CD14-positive monocyte (primary cell): ENCODE results near the gene YAE1. TPM values are rescaled to one million over a fixed set of nuclear protein-coding genes. Genes with fewer than 3 reads are reported as not detected.

ENCODE experiments used
- DNase-seq, 3 donors: peaks; one replicate each; pipeline ENCODE4 v3.0.0-alpha.2; 2011 to 2022
- H2AFZ ChIP-seq: 2 replicates; pipeline ENCODE4 v1.6.0; 2012; ENCODE audit warnings: mild to moderate bottlenecking, low read depth, low read length, inconsistent platforms; ENCODE audit not compliant: insufficient read depth, poor library complexity, severe bottlenecking
- H3K27ac ChIP-seq, 2 donors: 1 replicate in 1 of 2; 2 replicates in 1 of 2; pipeline ENCODE4 v1.5.1; 2012 to 2013; ENCODE audit warnings: low read length in 2 of 2, control low read depth in 1 of 2, inconsistent platforms in 1 of 2, low read depth in 1 of 2, mild to moderate bottlenecking in 1 of 2
- H3K27me3 ChIP-seq, 2 donors: one replicate each; pipeline versions ENCODE4 v1.6.0 to v1.6.1; 2011 to 2013; ENCODE audit warnings: low read length in 2 of 2; ENCODE audit not compliant: control insufficient read depth in 2 of 2, insufficient read depth in 2 of 2
- H3K36me3 ChIP-seq, 2 donors: replicated peaks in 1 of 2; 1 replicate in 1 of 2; 2 replicates in 1 of 2; pipeline versions ENCODE4 v1.5.1 to v1.6.1; 2012 to 2013; ENCODE audit warnings: low read length in 2 of 2, control low read depth in 1 of 2, inconsistent platforms in 1 of 2, mild to moderate bottlenecking in 1 of 2; ENCODE audit not compliant: insufficient read depth in 2 of 2, control insufficient read depth in 1 of 2
- H3K4me1 ChIP-seq, 2 donors: 1 replicate in 1 of 2; 2 replicates in 1 of 2; pipeline versions ENCODE4 v1.5.1 to v1.6.1; 2012 to 2013; ENCODE audit warnings: low read length in 2 of 2, control low read depth in 1 of 2, inconsistent platforms in 1 of 2, mild to moderate bottlenecking in 1 of 2, moderate library complexity in 1 of 2; ENCODE audit not compliant: insufficient read depth in 2 of 2, control insufficient read depth in 1 of 2
- H3K4me2 ChIP-seq: replicated peaks from 2 replicates; pipeline ENCODE3; 2012; ENCODE audit warnings: low read length, moderate library complexity, mild to moderate bottlenecking; ENCODE audit not compliant: poor library complexity, severe bottlenecking; ENCODE audit errors: extremely low read depth
- H3K4me3 ChIP-seq, 3 experiments: fragments of 200-600 bp in 1 of 3; sonication (generic) in 1 of 3; replicated peaks in 1 of 3; 1 replicate in 2 of 3; 2 replicates in 1 of 3; pipeline ENCODE4 v1.5.1; 2011 to 2013; ENCODE audit warnings: low read length in 3 of 3, mild to moderate bottlenecking in 3 of 3, control low read depth in 2 of 3, low read depth in 2 of 3, inconsistent platforms in 1 of 3, moderate library complexity in 1 of 3
- H3K79me2 ChIP-seq: 2 replicates; pipeline ENCODE4 v1.6.0; 2012; ENCODE audit warnings: mild to moderate bottlenecking, control low read depth, inconsistent platforms, low read length, moderate library complexity; ENCODE audit not compliant: insufficient read depth
- H3K9ac ChIP-seq: 2 replicates; pipeline ENCODE4 v1.6.0; 2017; ENCODE audit warnings: low read length, mild to moderate bottlenecking; ENCODE audit not compliant: insufficient read depth, poor library complexity, severe bottlenecking
- H3K9me3 ChIP-seq, 2 donors: replicated peaks in 1 of 2; 1 replicate in 1 of 2; 2 replicates in 1 of 2; pipeline versions ENCODE4 v1.5.1 to v1.6.1; 2012 to 2013; ENCODE audit warnings: low read length in 2 of 2, control low read depth in 1 of 2; ENCODE audit not compliant: control insufficient read depth in 1 of 2, insufficient read depth in 1 of 2
- H4K20me1 ChIP-seq: 2 replicates; pipeline ENCODE4 v1.6.0; 2012; ENCODE audit warnings: mild to moderate bottlenecking, low read length, control low read depth, moderate library complexity; ENCODE audit not compliant: insufficient read depth
- H3K27ac Mint-ChIP-seq, 7 donors: one replicate each; pipeline ENCODE4 v1.8.0; 2020; ENCODE audit warnings: mild to moderate bottlenecking in 7 of 7, mixed read lengths in 7 of 7, moderate library complexity in 6 of 7, inconsistent platforms in 2 of 7
- H3K27me3 Mint-ChIP-seq, 3 donors: one replicate each; pipeline ENCODE4 v1.8.0; 2021 to 2022; ENCODE audit warnings: low read depth in 3 of 3, mild to moderate bottlenecking in 3 of 3, mixed read lengths in 3 of 3, moderate library complexity in 3 of 3, inconsistent platforms in 1 of 3
- H3K36me3 Mint-ChIP-seq, 2 donors: one replicate each; pipeline ENCODE4 v1.8.0; 2020; ENCODE audit warnings: mixed read lengths in 2 of 2, inconsistent platforms in 1 of 2, mild to moderate bottlenecking in 1 of 2
- H3K4me1 Mint-ChIP-seq: one replicate; pipeline ENCODE4 v1.8.0; 2020; ENCODE audit warnings: mild to moderate bottlenecking, mixed read lengths
- H3K4me3 Mint-ChIP-seq, 2 donors: one replicate each; pipeline ENCODE4 v1.8.0; 2020; ENCODE audit warnings: mild to moderate bottlenecking in 2 of 2, mixed read lengths in 2 of 2, moderate library complexity in 1 of 2
- H3K9me3 Mint-ChIP-seq, 7 donors: one replicate each; pipeline ENCODE4 v1.8.0; 2020 to 2022; ENCODE audit warnings: mixed read lengths in 7 of 7, mild to moderate bottlenecking in 6 of 7, moderate library complexity in 6 of 7, inconsistent platforms in 2 of 7
- CTCF ChIP-seq: fragments of 200-600 bp; IDR thresholded peaks from one replicate; pipeline ENCODE4 v1.8.0; 2022; ENCODE audit warnings: antibody characterized with exemption, mild to moderate bottlenecking
- WGBS: methylation state at CpG from one replicate; pipeline ENCODE4 v1.1.5; 2013; ENCODE audit warnings: missing lambda C conversion rate; ENCODE audit not compliant: insufficient coverage; 5-methylcytosine and 5-hydroxymethylcytosine counted together
- intact Hi-C, 2 donors: fragments of 100-400 bp; cut with micrococcal nuclease; formaldehyde crosslinking; loops; one replicate each; pipeline versions ENCODE4 v1.15.0 to v1.15.1; 2023
- polyA plus RNA-seq, 3 donors: library from polyadenylated mRNA; depleted of rRNA in 1 of 3; unstranded in 2 of 3; stranded (reverse) in 1 of 3; fragments of 300-500 nt in 2 of 3; fragments of >200 nt in 1 of 3; fragmentation: Illumina TruSeq in 2 of 3; gene quantifications; 1 replicate in 2 of 3; 2 replicates in 1 of 3; pipeline ENCODE4 v1.2.3, GENCODE V29; 2012 to 2021

YAE1 gene
- polyA plus RNA-seq, 3 donors, result 1.1 to 3.2 (median 2.7) TPM

GRCh38 chr7:39602351-39602750 lies 36.1 kb downstream of the YAE1 start:
- WGBS, result no CpG with 5 or more reads among the region's 2 CpGs
- no peaks in the 10 kb centered on the region for H4K20me1 ChIP-seq
- no peaks in the 10 kb centered on the region for H3K4me1 ChIP-seq
- no peak overlapping the region for H3K4me3 ChIP-seq
- H2AFZ ChIP-seq, result no peak overlapping the region
- no peaks in the 10 kb centered on the region for H3K4me1 Mint-ChIP-seq
- no peak for DNase-seq
- no peak overlapping the region for H3K27ac Mint-ChIP-seq
- TF ChIP-seq CTCF, result no peak
- H3K36me3 ChIP-seq, result no peaks in the 10 kb centered on the region
- H3K4me2 ChIP-seq, result no peak overlapping the region
- intact Hi-C loops, result no loop called here
- H3K79me2 ChIP-seq, result no peaks in the 10 kb centered on the region
- H3K27me3 ChIP-seq, result no peaks in the 10 kb centered on the region
- no peak overlapping the region for H3K9ac ChIP-seq
- no peak overlapping the region for H3K27ac ChIP-seq
- no peak overlapping the region for H3K4me3 Mint-ChIP-seq
- H3K27me3 Mint-ChIP-seq, result peaks cover 0 to 5% (median 0%) of the 10 kb centered on the region in 3 donors
- H3K9me3 ChIP-seq, result no peaks in the 10 kb centered on the region
- H3K9me3 Mint-ChIP-seq, result peaks cover 0 to 2% (median 0%) of the 10 kb centered on the region in 7 donors
- no peaks in the 10 kb centered on the region for H3K36me3 Mint-ChIP-seq

- H3K27me3 ChIP-seq, result peaks cover 0 to 6% of the 10 kb centered on the region in 2 donors
- no peak overlapping the region for H3K9ac ChIP-seq
- H3K36me3 ChIP-seq, result no peaks in the 10 kb centered on the region
- DNase-seq, result no peak
- H3K4me1 ChIP-seq, result peaks cover 1% of the 10 kb centered on the region in 2 donors
- no peak for TF ChIP-seq CTCF
- no peak overlapping the region for H2AFZ ChIP-seq
- no peak overlapping the region for H3K27ac ChIP-seq
- intact Hi-C loops, result no loop called here
- peaks cover 0 to 3% (median 0%) of the 10 kb centered on the region in 7 donors for H3K9me3 Mint-ChIP-seq
- no peak overlapping the region for H3K4me2 ChIP-seq
- peaks cover 2 to 7% (median 4%) of the 10 kb centered on the region in 3 donors for H3K27me3 Mint-ChIP-seq
- H3K4me3 Mint-ChIP-seq, result no peak overlapping the region
- H3K36me3 Mint-ChIP-seq, result no peaks in the 10 kb centered on the region
- peaks cover 1% of the 10 kb centered on the region for H3K4me1 Mint-ChIP-seq
- no peaks in the 10 kb centered on the region for H4K20me1 ChIP-seq
- peak overlapping the region in 1 of 7 donors; percentile 12 for H3K27ac Mint-ChIP-seq
- no peaks in the 10 kb centered on the region for H3K9me3 ChIP-seq
- no peak overlapping the region for H3K4me3 ChIP-seq
- H3K79me2 ChIP-seq, result no peaks in the 10 kb centered on the region
Observed at GRCh38 chr7:39603924-39604323, 37.7 kb downstream of the YAE1 start.
